Astrocyte of the hippocampus (primary cell): ENCODE results near the gene E4F1.

Source experiments
- DNase-seq: peaks from one replicate; pipeline ENCODE4 v3.0.0; 2011; ENCODE audit warnings: low read depth, low spot score

Gene E4F1

DNA sequence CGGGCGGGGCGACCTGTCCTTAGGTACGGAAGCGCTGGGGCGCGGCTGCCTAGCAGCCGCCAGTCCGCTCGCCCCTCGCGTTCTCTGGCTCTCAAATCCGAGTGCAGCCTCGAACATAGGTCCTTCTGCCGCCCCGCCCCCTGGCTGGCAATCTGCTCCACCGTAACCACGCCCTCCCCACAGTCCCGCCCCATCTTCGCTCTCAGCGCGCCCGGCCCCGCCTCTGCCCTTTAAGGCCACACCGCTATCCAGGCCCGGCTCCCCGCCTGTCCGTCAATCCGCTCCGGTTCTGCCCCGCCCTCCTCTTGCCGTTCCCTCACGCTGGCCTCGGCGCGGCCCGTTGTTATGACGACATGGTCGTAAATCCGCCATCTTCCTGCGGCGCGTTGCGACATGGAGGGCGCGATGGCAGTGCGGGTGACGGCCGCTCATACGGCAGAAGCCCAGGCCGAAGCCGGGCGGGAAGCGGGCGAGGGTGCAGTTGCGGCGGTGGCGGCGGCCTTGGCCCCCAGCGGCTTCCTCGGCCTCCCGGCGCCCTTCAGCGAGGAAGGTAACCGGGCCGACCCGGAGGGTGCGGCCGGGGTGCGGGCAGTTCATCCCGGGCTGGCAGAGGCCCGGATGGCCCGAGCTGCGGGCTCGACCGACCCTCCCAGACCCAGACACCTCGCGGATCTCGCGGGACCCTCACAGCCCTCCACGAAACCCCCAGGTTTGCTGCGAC is at the start of gene E4F1:
TSS of gene E4F1 (plus strand) at position 371 of the 721 bp plus-strand sequence. CDS start at position 394, 23 bp downstream.
- DNase-seq, result peak; percentile 100

DNA sequence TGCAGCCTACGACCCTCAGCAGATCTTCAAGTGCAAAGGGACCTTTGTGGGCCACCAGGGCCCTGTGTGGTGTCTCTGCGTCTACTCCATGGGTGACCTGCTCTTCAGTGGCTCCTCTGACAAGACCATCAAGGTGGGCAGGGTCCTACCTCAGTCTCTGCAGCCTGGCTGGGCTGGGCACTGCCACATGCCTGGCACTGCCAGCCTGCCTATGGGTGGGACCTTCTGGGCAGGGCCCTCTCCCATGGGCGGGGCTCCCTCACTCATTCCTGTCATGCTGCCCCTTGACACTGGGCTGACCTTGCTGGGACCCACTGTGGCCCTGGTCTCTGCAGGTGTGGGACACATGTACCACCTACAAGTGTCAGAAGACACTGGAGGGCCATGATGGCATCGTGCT is 49.5 kb upstream of the E4F1 start:
- no peak for DNase-seq

- no peak for DNase-seq
Measured at GRCh38 chr16:2174396-2175131, 48.8 kb upstream of the E4F1 start.

GRCh38 chr16:2175454-2175853 is 47.9 kb upstream of the E4F1 start:
- no peak for DNase-seq

GRCh38 chr16:2176047-2176446 is 47.3 kb upstream of the E4F1 start:
- no peak for DNase-seq

GRCh38 chr16:2177101-2177500 is 46.3 kb upstream of the E4F1 start:
- no peak for DNase-seq

DNA sequence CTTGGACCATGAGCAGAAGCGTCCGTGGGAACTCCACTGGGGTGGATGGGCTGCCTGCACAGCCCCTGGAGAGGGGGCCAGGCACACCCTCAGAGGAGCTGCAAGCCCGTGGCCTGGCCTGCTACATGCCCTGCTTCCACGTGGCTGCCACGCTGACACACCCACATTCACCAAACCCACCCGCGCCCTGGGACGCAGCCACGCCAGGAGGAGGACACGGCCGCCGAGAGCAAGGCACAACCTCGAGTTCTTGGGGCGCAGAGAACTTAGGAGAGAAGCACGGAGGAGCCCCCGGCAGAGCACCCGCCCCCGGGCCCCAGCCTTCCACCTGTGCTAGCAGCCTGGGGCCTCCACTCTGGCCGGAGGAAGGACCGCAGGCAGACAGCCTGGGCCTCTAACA is 45.8 kb upstream of the E4F1 start:
- no peak for DNase-seq

- peak; percentile 61 for DNase-seq
Measured at GRCh38 chr16:2178321-2179106, 44.9 kb upstream of the E4F1 start.

- DNase-seq, result no peak
Measured at GRCh38 chr16:2179107-2179501, 44.3 kb upstream of the E4F1 start.

DNA sequence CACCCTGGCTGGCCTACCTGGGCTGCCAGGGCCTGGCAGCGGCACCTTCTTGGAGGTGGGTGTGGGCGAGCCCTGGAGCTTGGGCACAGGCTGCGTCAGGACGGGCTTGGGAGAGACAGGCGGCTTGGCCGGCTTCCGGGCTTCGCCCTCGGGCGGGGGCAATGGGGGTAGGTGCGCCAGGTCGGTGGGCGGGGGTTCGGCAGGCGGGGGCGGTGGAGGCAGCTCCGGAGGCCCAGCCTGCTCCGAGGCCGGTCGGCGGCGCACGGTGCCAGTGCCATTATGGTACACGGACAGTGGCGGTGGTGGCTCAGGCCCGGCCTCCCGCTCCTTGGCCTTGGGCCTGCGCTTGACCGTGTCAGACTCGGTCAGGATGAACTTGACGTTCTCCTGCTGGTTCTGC is 43.8 kb upstream of the E4F1 start:
- no peak for DNase-seq

- no peak for DNase-seq
Measured at GRCh38 chr16:2180461-2180860, 42.9 kb upstream of the E4F1 start.

DNA sequence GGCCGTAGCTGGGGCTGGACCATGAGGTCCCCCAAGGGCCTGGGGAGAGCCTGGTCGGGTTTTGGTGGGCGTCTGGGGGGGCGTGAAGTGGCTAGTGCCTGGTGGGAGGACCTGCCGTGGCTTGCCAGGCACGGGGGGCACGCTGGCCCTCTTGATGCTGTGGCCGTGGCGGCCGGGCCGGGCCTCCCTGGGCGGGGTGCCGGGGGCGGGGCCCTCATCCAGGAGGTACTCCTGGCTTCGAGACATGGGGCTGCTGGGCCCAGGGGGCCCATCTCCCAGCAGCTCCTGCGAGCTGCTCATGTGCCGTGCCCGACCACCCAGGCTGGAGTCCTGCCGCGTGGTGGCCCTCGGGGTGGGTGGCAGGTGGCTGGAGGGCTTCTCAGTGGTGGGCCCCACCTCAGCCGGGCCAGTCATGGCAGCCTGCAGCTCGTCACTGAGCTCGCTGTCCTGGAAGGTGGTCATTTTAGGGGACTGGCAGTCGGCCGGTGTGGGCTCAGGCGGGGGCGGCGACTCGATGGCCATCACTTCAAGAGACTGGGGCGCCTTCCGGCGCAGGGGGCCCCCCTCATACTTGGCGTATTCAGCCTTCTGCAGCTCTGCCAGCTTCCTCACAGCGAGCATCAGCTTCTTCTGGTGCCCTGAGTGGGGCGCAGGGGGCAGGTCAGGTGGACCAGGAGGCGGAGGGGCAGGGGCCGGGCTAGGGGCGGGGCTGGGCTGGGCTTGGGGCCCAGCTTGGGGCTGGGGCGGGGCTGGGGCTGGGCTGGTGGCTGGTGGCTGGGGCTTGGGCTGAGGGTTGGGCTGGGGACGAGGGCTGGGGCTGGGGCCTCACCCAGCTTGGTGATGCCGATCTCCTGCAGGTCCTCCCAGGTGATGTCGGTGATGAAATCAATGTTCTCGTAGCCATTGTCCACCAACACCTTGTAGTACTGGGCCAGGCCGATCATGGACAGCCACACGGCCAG is 42.1 kb upstream of the E4F1 start:
- DNase-seq, result no peak

DNA sequence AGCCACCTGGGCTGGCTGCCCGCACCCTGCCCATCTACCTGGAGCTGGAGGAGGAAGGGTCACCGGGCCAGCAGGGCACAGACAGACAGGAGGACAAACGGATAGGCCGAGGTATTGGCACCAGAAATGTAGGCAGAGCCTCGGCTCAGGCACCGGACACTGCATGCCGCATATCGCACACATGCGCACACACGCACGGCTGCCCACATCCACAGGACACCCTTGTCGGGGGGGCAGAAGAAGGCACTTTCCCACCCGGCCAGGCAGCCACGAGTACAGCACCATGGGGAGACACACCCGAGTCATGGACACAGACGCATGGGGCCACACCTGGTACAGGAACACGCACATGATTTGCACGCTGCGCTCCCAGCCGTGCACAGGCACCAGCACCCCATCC is 41.4 kb upstream of the E4F1 start:
- DNase-seq, result no peak

DNA sequence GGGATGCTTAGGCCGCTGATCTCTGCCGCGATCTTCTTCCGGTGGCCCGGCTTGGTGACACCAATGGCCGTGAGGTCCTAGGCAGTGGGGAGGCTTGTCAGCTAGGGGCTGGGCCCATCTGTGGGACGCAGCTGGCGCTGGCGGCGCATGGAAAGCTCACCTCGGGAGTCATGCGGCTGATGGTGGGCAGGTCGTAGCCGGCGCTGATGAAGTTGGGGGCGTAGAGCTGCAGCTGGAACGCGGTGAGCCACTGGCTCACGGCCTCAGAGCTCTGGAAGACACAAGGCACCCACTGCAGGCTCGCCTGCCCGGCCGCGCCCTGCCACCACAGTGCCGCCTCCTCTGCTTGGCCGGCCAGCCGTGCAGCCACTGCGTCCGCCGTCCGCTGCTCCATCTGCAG is 39.7 kb upstream of the E4F1 start:
- no peak for DNase-seq

DNA sequence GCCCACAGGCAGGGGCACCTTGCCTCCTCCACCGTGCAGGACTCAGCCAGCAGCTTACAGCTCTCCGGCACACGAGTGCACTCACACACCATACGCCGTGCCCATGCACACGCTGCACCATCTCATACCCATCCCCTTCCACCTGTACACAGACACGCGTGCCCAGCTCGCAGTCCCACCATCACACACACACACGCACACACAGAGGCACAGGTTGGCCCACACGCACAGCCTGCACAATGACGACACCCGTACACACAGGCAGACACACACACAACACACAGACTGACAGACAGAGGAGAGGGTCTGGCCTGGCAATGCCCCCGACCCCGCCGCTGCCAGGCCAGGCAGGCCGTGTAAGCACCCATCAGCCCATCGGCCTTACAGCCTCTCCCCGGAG is 39.0 kb upstream of the E4F1 start:
- DNase-seq, result no peak

DNA sequence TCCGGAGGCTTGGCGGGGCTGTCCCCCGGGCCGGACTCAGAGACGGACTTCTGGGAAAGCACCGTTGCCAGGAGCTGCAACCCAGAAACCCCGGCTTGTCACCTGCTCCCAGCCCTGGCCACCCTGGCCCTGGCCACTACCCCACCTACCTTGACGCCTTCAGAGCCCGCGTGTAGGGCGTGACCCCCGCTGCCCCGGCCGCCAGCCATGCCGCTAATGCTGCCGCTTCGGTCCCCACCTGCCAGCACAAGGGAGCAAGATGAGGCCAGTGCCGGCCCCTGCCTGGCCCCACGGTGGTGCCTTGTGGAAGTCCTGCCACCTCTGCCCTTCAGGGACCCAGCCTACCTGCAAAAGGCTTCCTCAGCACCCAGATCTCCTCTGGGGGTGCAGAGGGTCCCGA is 38.4 kb upstream of the E4F1 start:
- no peak for DNase-seq

GRCh38 chr16:2186064-2186463 is 37.3 kb upstream of the E4F1 start:
- no peak for DNase-seq

GRCh38 chr16:2186505-2186904 is 36.9 kb upstream of the E4F1 start:
- no peak for DNase-seq

GRCh38 chr16:2187212-2187611 is 36.2 kb upstream of the E4F1 start:
- no peak for DNase-seq

- DNase-seq, result no peak
Measured at GRCh38 chr16:2188395-2188794, 35.0 kb upstream of the E4F1 start.

GRCh38 chr16:2189252-2189893 is 34.0 kb upstream of the E4F1 start:
- DNase-seq, result no peak
